OCI-LY1 (cell line): ENCODE results near the gene CATSPER1.

Experiments used
- H2AFZ ChIP-seq: fragments of 200-600 bp; sonication (generic), shearing (Covaris generic); 2 replicates; pipeline ENCODE4 v1.6.0; 2014; ENCODE audit warnings: antibody characterized with exemption, mild to moderate bottlenecking, low read length
- H3F3A ChIP-seq: fragments of 200-600 bp; sonication (generic), shearing (Covaris generic); 2 replicates; pipeline ENCODE4 v1.6.0; 2014; ENCODE audit warnings: mild to moderate bottlenecking, antibody characterized with exemption, low read length, moderate library complexity; ENCODE audit not compliant: insufficient read depth
- H3K27ac ChIP-seq: fragments of 200-600 bp; sonication (generic); 2 replicates; pipeline ENCODE4 v1.5.1; 2014; ENCODE audit warnings: low read length, mixed run types, mild to moderate bottlenecking, low read depth; ENCODE audit not compliant: poor library complexity, severe bottlenecking
- H3K27me3 ChIP-seq: fragments of 200-600 bp; sonication (generic); 2 replicates; pipeline ENCODE4 v1.6.0; 2014; ENCODE audit warnings: antibody characterized with exemption, mild to moderate bottlenecking, low read length, moderate library complexity; ENCODE audit not compliant: insufficient read depth
- H3K36me3 ChIP-seq: fragments of 200-600 bp; sonication (generic); 2 replicates; pipeline ENCODE4 v1.6.1; 2014; ENCODE audit warnings: mild to moderate bottlenecking, antibody characterized with exemption, low read length, moderate library complexity, mixed read lengths; ENCODE audit not compliant: insufficient read depth
- H3K4me1 ChIP-seq: fragments of 200-600 bp; sonication (generic); 2 replicates; pipeline ENCODE4 v1.5.1; 2014; ENCODE audit warnings: mild to moderate bottlenecking, low read length, moderate library complexity; ENCODE audit not compliant: insufficient read depth, severe bottlenecking
- H3K4me2 ChIP-seq: fragments of 200-600 bp; sonication (generic), shearing (Covaris generic); 2 replicates; pipeline ENCODE4 v1.6.1; 2014; ENCODE audit warnings: low read length
- H3K4me3 ChIP-seq: fragments of 200-600 bp; sonication (generic); 2 replicates; pipeline ENCODE4 v1.5.1; 2014; ENCODE audit warnings: low read length, low read depth, mild to moderate bottlenecking, mixed read lengths; ENCODE audit not compliant: poor library complexity, severe bottlenecking
- H3K79me2 ChIP-seq: fragments of 200-600 bp; shearing (Covaris generic); 2 replicates; pipeline ENCODE4 v1.6.1; 2016; ENCODE audit warnings: mixed run types, low read length, mixed read lengths; ENCODE audit not compliant: insufficient read depth
- H3K9ac ChIP-seq: fragments of 200-600 bp; sonication (generic), shearing (Covaris generic); 2 replicates; pipeline ENCODE4 v1.6.1; 2014; ENCODE audit warnings: mild to moderate bottlenecking, low read length, mixed read lengths
- H3K9me2 ChIP-seq: fragments of 200-600 bp; sonication (generic), shearing (Covaris generic); 2 replicates; pipeline ENCODE4 v1.6.1; 2014; ENCODE audit warnings: low read depth, mild to moderate bottlenecking, low read length, mixed read lengths
- H3K9me3 ChIP-seq: fragments of 200-600 bp; shearing (Covaris generic); 2 replicates; pipeline ENCODE4 v1.6.1; 2014; ENCODE audit warnings: low read length, mixed read lengths
- H4K20me1 ChIP-seq: fragments of 200-600 bp; sonication (generic), shearing (Covaris generic); 2 replicates; pipeline ENCODE4 v1.6.0; 2016; ENCODE audit warnings: mild to moderate bottlenecking, low read length; ENCODE audit not compliant: insufficient read depth
- CTCF ChIP-seq: fragments of 200-600 bp; sonication (generic), shearing (Covaris generic); IDR thresholded peaks from 2 replicates; pipeline ENCODE4 v1.5.1; 2017; ENCODE audit warnings: mild to moderate bottlenecking, antibody characterized with exemption, low read length, moderate library complexity, mixed read lengths
- EZH2 ChIP-seq: fragments of 200-600 bp; sonication (generic), shearing (Covaris generic); IDR thresholded peaks from 2 replicates; pipeline ENCODE4 v1.8.0; 2017; ENCODE audit warnings: borderline replicate concordance, mixed run types, mild to moderate bottlenecking, antibody characterized with exemption, low read length, moderate library complexity, mixed read lengths

The CATSPER1 gene

GRCh38 chr11:66026017-66026529 is at the start of gene CATSPER1:
Gene CATSPER1, minus strand, starts transcription at chr11:66026479. Its CDS starts 100 bp downstream, at chr11:66026379.
- no peaks in the 10 kb centered on the region for H4K20me1 ChIP-seq
- no peak within 1 kb of the TSS for H3K4me2 ChIP-seq
- TF ChIP-seq CTCF (no peak), EZH2 (no peak)

GRCh38 chr11:66075273-66075672 is 49.0 kb upstream of the CATSPER1 start:
- Histone ChIP-seq H2AFZ (no peak overlapping the region), H3K36me3 (peaks cover 42% of the 10 kb centered on the region), H3K4me2 (no peak overlapping the region), H3K9me2 (no peaks in the 10 kb centered on the region), H3K27me3 (no peaks in the 10 kb centered on the region), H3F3A (0 out of 2 replicates have a peak, but pooled peaks cover 4% of the 10 kb centered on the region), H3K9ac (no peak overlapping the region), H3K4me1 (peaks cover 69% of the 10 kb centered on the region), H3K27ac (no peak overlapping the region), H3K9me3 (no peaks in the 10 kb centered on the region), H4K20me1 (no peaks in the 10 kb centered on the region), H3K79me2 (peaks cover 44% of the 10 kb centered on the region), H3K4me3 (no peak overlapping the region)
- TF ChIP-seq CTCF (no peak), EZH2 (no peak)

More at GRCh38 chr11:66026017-66026529, at the start of gene CATSPER1:
- no peaks in the 10 kb centered on the region for H3K9me3 ChIP-seq
- no peak within 1 kb of the TSS for H3K4me3 ChIP-seq
- no peak within 1 kb of the TSS for H3K27ac ChIP-seq
- no peaks in the 10 kb centered on the region for H3K79me2 ChIP-seq
- peaks cover 9% of the 10 kb centered on the region; the same call in 1 of the 2 replicates for H3K27me3 ChIP-seq
- H3K4me1 ChIP-seq: peaks cover 3% of the 10 kb centered on the region
- no peak within 1 kb of the TSS for H2AFZ ChIP-seq
- H3K36me3 ChIP-seq: no peaks in the 10 kb centered on the region
- no peaks in the 10 kb centered on the region for H3F3A ChIP-seq
- H3K9me2 ChIP-seq: no peaks in the 10 kb centered on the region
- no peak within 1 kb of the TSS for H3K9ac ChIP-seq

GRCh38 chr11:66073669-66074068 is 47.4 kb upstream of the CATSPER1 start:
- Histone ChIP-seq H3K36me3 (peaks cover 48% of the 10 kb centered on the region), H2AFZ (no peak overlapping the region), H3K4me1 (peaks cover 64% of the 10 kb centered on the region), H4K20me1 (no peaks in the 10 kb centered on the region), H3K79me2 (peaks cover 40% of the 10 kb centered on the region), H3K27ac (peak overlapping the region; percentile 81), H3K9ac (no peak overlapping the region), H3K27me3 (no peaks in the 10 kb centered on the region), H3K4me2 (no peak overlapping the region), H3K9me2 (no peaks in the 10 kb centered on the region), H3F3A (peaks cover 7% of the 10 kb centered on the region; the same call in 1 of the 2 replicates), H3K9me3 (no peaks in the 10 kb centered on the region), H3K4me3 (no peak overlapping the region)
- TF ChIP-seq EZH2: no peak
- TF ChIP-seq CTCF: no peak
